OCI-LY7 (cell line): ENCODE results near the gene MISP3. TPM values are rescaled to one million over a fixed set of nuclear protein-coding genes. Genes with fewer than 3 reads are reported as not detected.

ENCODE experiments used
- BruUV-seq: library from RNA; stranded (reverse); fragments of 400-500 nt; replicated peaks from 2 replicates; lab custom pipeline; 2021; lab: Mats Ljungman, UMichigan
- CTCF ChIA-PET: fragments of 300-600 bp; sonication (Branson Sonifier 250); formaldehyde crosslinking; loops from one replicate; lab custom pipeline; 2022; ENCODE audit warnings: antibody characterized with exemption; ENCODE audit not compliant: unreplicated experiment; lab: Charles Lee
- POLR2A ChIA-PET: fragments of 300-600 bp; sonication (Branson Sonifier 250); formaldehyde crosslinking; loops from one replicate; lab custom pipeline; 2022; ENCODE audit warnings: antibody characterized with exemption; lab: Charles Lee
- DNase-seq: peaks from one replicate; pipeline ENCODE4 v3.0.0-alpha.2; 2015; ENCODE audit warnings: low spot score
- H2AFZ ChIP-seq: fragments of 200-600 bp; sonication (generic), shearing (Covaris generic); 2 replicates; pipeline ENCODE4 v1.6.1; 2014; ENCODE audit warnings: mild to moderate bottlenecking, antibody characterized with exemption, low read length, moderate library complexity
- H3K27ac ChIP-seq: fragments of 200-600 bp; sonication (generic); 2 replicates; pipeline ENCODE4 v1.5.1; 2014; ENCODE audit warnings: mixed run types, low read depth, mild to moderate bottlenecking, moderate library complexity, low read length, inconsistent platforms; ENCODE audit not compliant: poor library complexity, severe bottlenecking
- H3K36me3 ChIP-seq: fragments of 200-600 bp; sonication (generic); 2 replicates; pipeline ENCODE4 v1.6.1; 2014; ENCODE audit warnings: mild to moderate bottlenecking, antibody characterized with exemption, low read length, moderate library complexity, mixed read lengths; ENCODE audit not compliant: insufficient read depth
- H3K4me1 ChIP-seq: fragments of 200-600 bp; sonication (generic); 2 replicates; pipeline ENCODE4 v1.5.1; 2014; ENCODE audit warnings: mild to moderate bottlenecking, low read length; ENCODE audit not compliant: insufficient read depth, poor library complexity, severe bottlenecking
- H3K4me2 ChIP-seq: fragments of 200-600 bp; sonication (generic); 2 replicates; pipeline ENCODE4 v1.6.1; 2014; ENCODE audit warnings: mild to moderate bottlenecking, low read length
- H3K4me3 ChIP-seq: fragments of 200-600 bp; sonication (generic); 2 replicates; pipeline ENCODE4 v1.5.1; 2014; ENCODE audit warnings: mild to moderate bottlenecking, low read depth, low read length; ENCODE audit not compliant: poor library complexity, severe bottlenecking
- H3K79me2 ChIP-seq: fragments of 200-600 bp; sonication (generic); 2 replicates; pipeline ENCODE4 v1.6.1; 2016; ENCODE audit warnings: low read depth, mild to moderate bottlenecking, low read length, moderate library complexity, mixed read lengths; ENCODE audit not compliant: insufficient read depth
- H3K9me2 ChIP-seq: fragments of 200-600 bp; sonication (generic); 2 replicates; pipeline ENCODE4 v1.6.1; 2016; ENCODE audit warnings: mild to moderate bottlenecking, low read length, mixed read lengths; ENCODE audit not compliant: insufficient read depth
- H3K9me3 ChIP-seq: fragments of 200-600 bp; sonication (generic); 2 replicates; pipeline ENCODE4 v1.6.1; 2014; ENCODE audit warnings: mild to moderate bottlenecking, mixed run types, low read length, mixed read lengths
- H4K20me1 ChIP-seq: fragments of 200-600 bp; sonication (generic); 2 replicates; pipeline ENCODE4 v1.6.1; 2014; ENCODE audit warnings: mild to moderate bottlenecking, antibody characterized with exemption, low read length, moderate library complexity, mixed read lengths; ENCODE audit not compliant: insufficient read depth
- EZH2phosphoT487 ChIP-seq: fragments of 200-600 bp; sonication (generic); IDR thresholded peaks from 2 replicates; pipeline ENCODE4 v1.6.1; 2018; ENCODE audit warnings: low read depth, borderline replicate concordance, mild to moderate bottlenecking, mixed run types, antibody characterized with exemption, low read length, moderate library complexity, mixed read lengths
- intact Hi-C: fragments of 100-400 bp; cut with micrococcal nuclease; formaldehyde crosslinking; loops from one replicate; pipeline ENCODE4 v1.10.0; 2022; ENCODE audit not compliant: unreplicated experiment
- total RNA-seq, 2 experiments: library from RNA; depleted of rRNA in 1 of 2; stranded (reverse); fragments of >200 nt in 1 of 2; shearing (Covaris generic) in 1 of 2; gene quantifications; 2 replicates each; pipeline ENCODE4 v1.2.3, GENCODE V29; 2014 to 2022
- TF ChIP-seq, protein P1 (sequence below): fragments of 200-600 bp; sonication (generic); conservative IDR thresholded peaks from 2 replicates; pipeline ENCODE4 v1.5.1; 2014; ENCODE audit warnings: mild to moderate bottlenecking, antibody characterized with exemption, low read length, moderate library complexity, mixed read lengths

The MISP3 gene
- total RNA-seq, 2 experiments from 2014 or later = 3.3 to 3.9 TPM

DNA sequence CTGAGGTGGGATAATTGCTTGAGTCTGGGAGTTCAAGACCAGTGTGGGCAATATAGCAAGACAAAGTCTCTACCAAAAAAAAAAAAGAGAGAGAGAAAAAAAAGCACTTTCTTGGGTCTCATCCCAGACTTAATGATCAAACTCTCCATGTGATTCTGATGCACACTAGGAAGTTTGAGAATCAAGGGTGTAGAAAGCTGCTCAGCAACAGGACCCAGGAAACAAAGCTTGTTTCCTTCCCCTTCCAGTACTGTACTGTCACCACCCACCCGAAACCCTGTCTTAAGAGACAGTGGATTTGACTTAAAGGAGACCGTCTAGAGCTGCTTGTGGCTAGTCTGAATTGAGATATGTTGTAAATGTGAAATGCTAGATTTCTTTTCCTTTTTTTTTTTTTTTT lies 5.8 kb downstream of the MISP3 start:
- ChIA-PET CTCF (no interaction called here), POLR2A (interaction anchor here (0.7 kb wide), 4 partner anchors 60 to 1272 kb away, joined by 3 to 8 read pairs (median 5); partner anchors contain the start of genes CC2D1A and RNASEH2A)
- peaks cover 31% of the 10 kb centered on the region for H3K4me1 ChIP-seq
- no peak overlapping the region for H3K27ac ChIP-seq
- no peaks in the 10 kb centered on the region for H3K79me2 ChIP-seq
- no peaks in the 10 kb centered on the region for H3K9me3 ChIP-seq
- no peak for DNase-seq
- H4K20me1 ChIP-seq = no peaks in the 10 kb centered on the region
- BruUV-seq = no TSS peak
- TF ChIP-seq, protein P1, sequence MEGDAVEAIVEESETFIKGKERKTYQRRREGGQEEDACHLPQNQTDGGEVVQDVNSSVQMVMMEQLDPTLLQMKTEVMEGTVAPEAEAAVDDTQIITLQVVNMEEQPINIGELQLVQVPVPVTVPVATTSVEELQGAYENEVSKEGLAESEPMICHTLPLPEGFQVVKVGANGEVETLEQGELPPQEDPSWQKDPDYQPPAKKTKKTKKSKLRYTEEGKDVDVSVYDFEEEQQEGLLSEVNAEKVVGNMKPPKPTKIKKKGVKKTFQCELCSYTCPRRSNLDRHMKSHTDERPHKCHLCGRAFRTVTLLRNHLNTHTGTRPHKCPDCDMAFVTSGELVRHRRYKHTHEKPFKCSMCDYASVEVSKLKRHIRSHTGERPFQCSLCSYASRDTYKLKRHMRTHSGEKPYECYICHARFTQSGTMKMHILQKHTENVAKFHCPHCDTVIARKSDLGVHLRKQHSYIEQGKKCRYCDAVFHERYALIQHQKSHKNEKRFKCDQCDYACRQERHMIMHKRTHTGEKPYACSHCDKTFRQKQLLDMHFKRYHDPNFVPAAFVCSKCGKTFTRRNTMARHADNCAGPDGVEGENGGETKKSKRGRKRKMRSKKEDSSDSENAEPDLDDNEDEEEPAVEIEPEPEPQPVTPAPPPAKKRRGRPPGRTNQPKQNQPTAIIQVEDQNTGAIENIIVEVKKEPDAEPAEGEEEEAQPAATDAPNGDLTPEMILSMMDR = no peak
- no peak overlapping the region for H3K4me2 ChIP-seq
- H3K4me3 ChIP-seq = no peak overlapping the region
- intact Hi-C loops = loop anchor here (10.0 kb wide), 1 partner anchor 484 kb away; no protein-coding TSS in a partner anchor
- no peaks in the 10 kb centered on the region for H3K36me3 ChIP-seq
- H2AFZ ChIP-seq = no peak overlapping the region
- H3K9me2 ChIP-seq = no peaks in the 10 kb centered on the region

DNA sequence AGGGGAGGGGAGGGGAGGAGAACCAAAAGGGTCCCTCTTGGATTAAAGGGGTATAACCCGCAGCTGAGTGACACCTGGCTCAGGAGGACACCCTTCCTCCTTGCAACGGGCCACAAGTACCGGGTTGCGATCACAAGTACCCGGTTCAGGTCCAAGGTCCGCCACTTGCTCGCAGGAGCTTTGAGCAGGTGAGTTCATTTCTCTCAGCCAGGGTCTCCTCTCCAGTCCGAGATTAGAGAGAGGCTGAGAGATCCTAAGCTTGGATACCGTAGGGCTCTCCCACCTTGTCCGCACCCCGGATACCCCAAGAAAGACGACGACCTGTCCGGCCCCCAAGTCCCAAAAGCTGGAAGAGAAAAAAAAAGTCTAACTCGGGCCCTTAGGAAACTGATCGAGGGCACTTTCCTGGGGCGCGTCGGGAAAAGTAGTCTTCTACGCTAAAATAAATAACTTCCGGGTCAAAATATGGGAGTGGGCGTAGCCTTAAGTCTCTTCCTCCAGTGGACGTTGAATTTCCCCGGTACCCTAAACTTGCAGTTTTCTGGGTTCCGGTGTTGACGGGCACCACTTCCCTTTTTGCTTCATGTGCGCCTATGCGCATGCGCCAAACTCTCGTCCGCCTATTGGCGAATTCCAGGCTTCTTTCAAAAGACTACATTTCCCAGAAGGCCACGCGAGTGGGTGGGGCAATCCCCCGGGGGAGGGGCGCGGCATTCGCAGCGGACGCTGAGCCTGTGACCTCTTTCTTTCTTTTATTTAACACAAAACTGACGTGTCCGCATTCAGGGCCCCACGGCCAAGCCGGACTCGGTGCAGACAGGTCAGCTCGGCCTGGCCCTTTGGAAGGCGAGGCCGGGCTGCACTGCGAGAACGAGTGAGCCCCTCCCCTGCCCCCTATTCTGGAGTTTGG lies 8.6 kb downstream of the MISP3 start:
- Histone ChIP-seq H2AFZ (peak overlapping the region; percentile 74), H3K4me2 (peak overlapping the region; percentile 90), H3K79me2 (no peaks in the 10 kb centered on the region), H3K4me3 (peak overlapping the region; percentile 72), H3K27ac (peak overlapping the region; percentile 54), H3K9me2 (no peaks in the 10 kb centered on the region), H3K9me3 (no peaks in the 10 kb centered on the region), H4K20me1 (no peaks in the 10 kb centered on the region), H3K4me1 (peaks cover 19% of the 10 kb centered on the region), H3K36me3 (peaks cover 11% of the 10 kb centered on the region; the same call in 1 of the 2 replicates)
- POLR2A ChIA-PET = interaction anchor here (0.6 to 1.1 kb wide), 2 partner anchors 129 to 350 kb away, joined by 3 read pairs; partner anchors contain the start of gene DCAF15
- peak; percentile 100 for DNase-seq
- no peak for TF ChIP-seq EZH2phosphoT487
- TF ChIP-seq, protein P1 = no peak
- TSS peak; percentile 84 for BruUV-seq
- intact Hi-C loops = loop anchor here (1.0 kb wide), 1 partner anchor 75 kb away; the partner anchor contains the start of gene RFX1
- CTCF ChIA-PET = no interaction called here
